ENCODE measurements around the gene CLDND2.
A peak's percentile ranks its signal among the peaks of the same experiment; 100 is the strongest.

CLDND2 gene

GRCh38 chr19:51331193-51331592 lies 37.6 kb downstream of the CLDND2 start:
- DNase-seq (ENCODE audit: low spot score) = no peak

DNA sequence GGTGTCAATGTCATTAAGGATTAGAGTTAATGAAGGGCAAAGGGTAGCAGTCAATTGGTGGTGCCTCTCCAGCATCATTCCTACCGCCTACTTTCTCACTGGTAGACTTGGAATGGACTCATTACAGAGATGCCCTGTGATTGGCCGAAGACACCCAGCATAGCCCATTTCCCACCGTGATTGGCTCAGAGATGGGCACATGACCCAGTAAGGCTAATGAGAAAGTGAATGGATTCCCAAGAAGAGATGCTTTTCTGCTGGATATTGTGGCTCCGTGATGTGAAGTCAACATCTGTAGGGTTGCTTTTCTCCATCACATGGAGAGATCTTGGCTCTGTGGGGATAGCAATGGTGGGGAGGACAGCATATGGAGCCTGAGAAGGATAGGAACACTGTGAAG lies 38.4 kb downstream of the CLDND2 start:
- DNase-seq (ENCODE audit: low spot score) = no peak

DNA sequence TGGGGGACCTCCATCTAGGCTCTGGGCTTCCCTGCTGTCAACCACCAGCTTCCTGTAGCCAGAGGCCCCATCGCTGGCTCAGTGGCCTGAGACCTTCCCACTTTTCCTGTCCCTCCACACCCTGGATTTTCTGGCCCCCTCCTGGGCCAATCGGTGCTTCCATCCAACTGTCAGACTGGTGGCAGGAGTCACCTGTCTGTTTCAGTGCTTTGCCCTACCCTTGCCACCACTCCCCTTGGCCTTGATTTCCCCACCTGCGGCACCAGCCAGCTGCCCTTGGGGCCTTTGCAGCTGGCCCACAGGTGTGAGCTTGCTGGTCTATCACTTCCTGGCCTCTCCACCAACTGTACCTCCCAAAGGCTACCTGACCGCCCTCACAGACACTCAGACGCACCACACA lies 39.4 kb downstream of the CLDND2 start:
- DNase-seq (ENCODE audit: low spot score) = no peak

GRCh38 chr19:51327066-51328001 lies 41.5 kb downstream of the CLDND2 start:
- no peak for DNase-seq (ENCODE audit: low spot score)

GRCh38 chr19:51326216-51327065 lies 42.4 kb downstream of the CLDND2 start:
- DNase-seq (ENCODE audit: low spot score) = no peak

GRCh38 chr19:51325161-51325976 lies 43.4 kb downstream of the CLDND2 start:
- DNase-seq (ENCODE audit: low spot score) = peak; percentile 46

DNA sequence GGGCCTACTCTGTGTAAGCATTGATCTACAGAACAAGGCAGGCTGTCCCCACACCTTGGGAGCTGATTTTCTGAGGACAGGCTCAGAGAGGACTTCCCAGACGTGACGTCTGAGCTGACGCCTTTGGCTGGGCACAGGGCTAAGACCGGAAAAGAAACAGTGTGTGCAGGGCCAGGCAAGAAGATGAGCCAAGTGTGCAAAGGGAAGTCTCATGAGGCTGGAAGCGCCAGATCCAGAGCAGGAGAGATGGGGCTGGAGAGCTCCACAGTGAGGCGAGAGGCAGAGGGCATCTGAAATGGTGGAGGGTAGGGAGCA lies 44.7 kb downstream of the CLDND2 start:
- DNase-seq (ENCODE audit: low spot score) = no peak

GRCh38 chr19:51323481-51324166 lies 45.2 kb downstream of the CLDND2 start:
- DNase-seq (ENCODE audit: low spot score) = no peak

- DNase-seq (ENCODE audit: low spot score) = no peak
Measured at GRCh38 chr19:51321799-51322198, 47.0 kb downstream of the CLDND2 start.

DNA sequence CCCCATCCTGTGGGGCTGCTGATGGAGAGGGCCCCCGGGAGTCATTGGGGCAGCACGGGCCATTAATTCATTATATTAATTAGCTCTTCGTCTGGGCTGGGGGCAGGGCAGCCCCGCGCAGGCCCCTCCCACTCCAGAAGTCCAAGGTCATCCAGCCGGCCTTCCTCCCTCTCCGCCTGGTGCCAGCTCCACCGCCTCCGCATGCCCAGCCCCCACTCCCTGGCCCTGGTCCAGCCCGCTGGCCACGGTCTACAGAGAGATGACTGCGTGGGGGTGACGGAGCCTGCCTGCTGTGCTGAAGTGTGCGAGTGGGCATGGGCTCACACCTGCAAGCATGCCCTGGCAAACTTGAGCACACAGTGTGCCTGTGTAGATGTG lies 48.5 kb downstream of the CLDND2 start:
- DNase-seq (ENCODE audit: low spot score) = no peak

GRCh38 chr19:51319649-51320279 lies 49.0 kb downstream of the CLDND2 start:
- no peak for DNase-seq (ENCODE audit: low spot score)

DNA sequence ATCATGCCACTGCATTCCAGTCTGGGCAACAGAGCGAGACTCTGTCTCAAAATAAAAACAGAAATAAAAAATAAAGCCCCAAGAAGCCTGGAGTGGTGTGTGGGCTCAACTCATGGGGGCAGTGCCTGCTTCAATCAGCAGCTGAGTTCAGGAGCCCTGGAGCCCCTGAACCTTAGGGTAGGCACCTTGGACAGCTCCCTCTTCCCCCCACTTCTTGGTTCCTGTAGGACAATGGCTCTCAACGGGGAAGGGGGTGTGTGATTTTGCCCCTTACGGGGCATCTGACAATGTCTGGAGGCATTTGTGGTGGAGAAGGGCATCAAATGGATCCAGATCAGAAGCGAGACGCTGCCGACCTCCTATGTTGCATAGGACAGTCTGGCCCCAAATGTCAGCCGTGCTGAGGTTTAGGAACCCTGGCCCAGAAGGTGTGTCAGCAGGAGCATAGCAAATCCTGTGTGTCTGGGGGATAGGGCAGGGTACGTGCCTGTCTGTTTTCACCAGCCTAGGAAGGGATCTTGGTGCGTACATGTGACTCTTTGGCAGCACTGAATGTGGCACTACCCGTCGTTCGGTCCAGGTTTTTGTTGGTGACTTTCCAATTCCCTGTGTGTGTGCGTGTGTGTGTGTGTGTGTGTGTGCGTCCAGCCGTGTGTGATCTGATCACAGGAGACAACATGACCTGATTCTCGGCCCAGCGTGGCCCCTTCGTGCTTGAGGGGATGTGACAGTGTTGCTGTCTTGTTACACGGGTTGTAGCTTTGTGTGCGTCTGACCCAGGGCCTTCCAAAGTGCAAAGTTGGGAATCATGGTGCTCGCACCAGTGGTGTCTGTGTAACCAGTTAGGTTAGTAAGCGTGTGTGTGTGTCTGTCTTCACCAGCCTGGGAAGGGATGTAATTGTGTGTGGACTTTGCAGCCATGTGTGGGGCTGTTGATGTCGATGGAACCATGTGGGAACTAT lies 49.8 kb downstream of the CLDND2 start:
- DNase-seq (ENCODE audit: low spot score) = no peak

DNA sequence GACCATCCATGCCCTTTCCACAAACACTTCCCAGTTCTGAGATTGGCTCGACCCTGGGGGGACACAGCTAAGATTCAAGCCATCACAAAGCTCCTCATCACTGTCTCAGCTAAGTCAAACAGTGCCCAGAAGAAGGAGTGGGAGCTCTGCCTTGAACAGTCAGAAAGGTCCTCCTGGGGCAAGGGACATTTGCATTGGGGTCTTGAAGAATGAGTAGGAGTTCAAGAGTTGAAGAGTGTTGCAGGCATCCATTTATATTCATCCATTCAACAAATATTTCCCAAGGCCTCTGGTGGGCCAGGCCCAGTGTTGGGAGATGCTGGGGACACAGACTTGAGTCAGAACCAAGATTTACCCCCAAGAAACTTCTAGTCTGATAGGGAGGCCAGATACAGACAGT lies 50.8 kb downstream of the CLDND2 start:
- DNase-seq (ENCODE audit: low spot score) = no peak

GRCh38 chr19:51317376-51317775 lies 51.4 kb downstream of the CLDND2 start:
- no peak for DNase-seq (ENCODE audit: low spot score)
